Measurements from ENCODE around the gene SNX25.

Gene SNX25

GRCh38 chr4:185213877-185214276 lies 4.5 kb downstream of the SNX25 start:
- ChIA-PET POLR2A (no interaction called here), CTCF (no interaction called here)
- Histone ChIP-seq H3K4me3 (ENCODE audit: low read depth, low read length) (no peak overlapping the region), H3K4me1 (ENCODE audit: control insufficient read depth, insufficient read depth, low read length) (peaks cover 5% of the 10 kb centered on the region; the same call in 1 of the 2 replicates), H3K27ac (ENCODE audit: extremely low read depth, low read depth, low read length) (no peak overlapping the region), H3K9me3 (ENCODE audit: control insufficient read depth, insufficient read depth, low read depth, low read length) (no peaks in the 10 kb centered on the region), H3K36me3 (ENCODE audit: control insufficient read depth in 2 of 2, insufficient read depth in 1 of 2, low read length in 2 of 2) (no peaks in the 10 kb centered on the region)
- TF ChIP-seq ZNF777 (tag by site-specific recombination; IDR thresholded peaks at IDR 0.05; ENCODE audit: borderline replicate concordance): no peak
- TF ChIP-seq ZNF830 (tag by site-specific recombination; IDR thresholded peaks at IDR 0.05; ENCODE audit: low read depth): no peak

GRCh38 chr4:185215261-185215660 lies 5.9 kb downstream of the SNX25 start:
- ChIA-PET CTCF (no interaction called here), POLR2A (no interaction called here)
- Histone ChIP-seq H3K36me3 (ENCODE audit: control insufficient read depth in 2 of 2, insufficient read depth in 1 of 2, low read length in 2 of 2) (no peaks in the 10 kb centered on the region; a peak in 1 of 3 replicates), H3K4me1 (ENCODE audit: control insufficient read depth, insufficient read depth, low read length) (peaks cover 5% of the 10 kb centered on the region; the same call in 1 of the 2 replicates), H3K27ac (ENCODE audit: extremely low read depth, low read depth, low read length) (no peak overlapping the region), H3K4me3 (ENCODE audit: low read depth, low read length) (no peak overlapping the region), H3K9me3 (ENCODE audit: control insufficient read depth, insufficient read depth, low read depth, low read length) (no peaks in the 10 kb centered on the region)
- TF ChIP-seq TRIM28 (IDR thresholded peaks at IDR 0.05; ENCODE audit: borderline replicate concordance, low read length) (no peak), HOXC10 (CRISPR knock-in tag; IDR thresholded peaks at IDR 0.05) (no peak), ZNF138 (tag by site-specific recombination; IDR thresholded peaks at IDR 0.05; ENCODE audit: borderline replicate concordance) (no peak), PRDM6 (tag by site-specific recombination; IDR thresholded peaks at IDR 0.05) (0 out of 2 replicates have a peak, but pooled peaks have one; percentile 15), ZNF514 (tag by site-specific recombination; IDR thresholded peaks at IDR 0.05) (no peak), WT1 (tag by site-specific recombination; IDR thresholded peaks at IDR 0.05) (no peak), ZNF555 (tag by site-specific recombination; conservative IDR thresholded peaks at IDR 0.05) (no peak), ZNF600 (tag by site-specific recombination; IDR thresholded peaks at IDR 0.05) (no peak)

DNA sequence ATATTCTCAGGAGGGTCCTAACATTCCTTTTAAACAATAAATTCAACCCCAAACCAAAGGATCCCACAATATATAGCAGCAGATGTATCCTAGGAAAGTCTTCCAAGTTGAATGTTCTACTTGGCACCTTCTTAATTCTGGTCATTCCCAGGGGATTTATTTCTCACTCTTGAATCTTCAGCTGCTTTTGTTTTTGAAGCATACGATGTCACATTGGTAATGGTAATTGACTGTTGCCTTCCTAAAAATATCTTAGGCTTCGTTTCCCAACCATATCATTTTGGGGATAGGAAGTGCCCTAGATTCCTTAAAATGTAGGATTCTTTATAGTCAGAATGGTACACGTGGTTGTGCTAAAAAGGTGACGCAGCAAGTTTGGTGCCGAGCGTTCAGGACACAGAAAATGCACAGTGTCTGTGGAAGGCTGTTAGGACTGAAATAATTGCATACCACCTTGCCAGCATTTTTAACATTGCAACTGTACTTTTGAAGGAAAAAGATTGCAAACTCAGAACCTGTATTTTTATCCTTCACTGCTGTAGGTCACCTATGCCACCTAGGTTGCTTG lies 8.1 kb downstream of the SNX25 start:
- CTCF ChIA-PET: interaction anchor here (1.0 to 1.6 kb wide), 2 partner anchors 85 to 93 kb away, joined by 3 to 4 read pairs; no protein-coding TSS in a partner anchor
- H3K4me3 ChIP-seq (ENCODE audit: low read depth, low read length): no peak overlapping the region
- H3K4me1 ChIP-seq (ENCODE audit: control insufficient read depth, insufficient read depth, low read length): peaks cover 2% of the 10 kb centered on the region; the same call in 1 of the 2 replicates
- no peaks in the 10 kb centered on the region for H3K9me3 ChIP-seq (ENCODE audit: control insufficient read depth, insufficient read depth, low read depth, low read length)
- peaks cover 0 to 8% of the 10 kb centered on the region in 2 experiments; a peak in 2 of 3 replicates for H3K36me3 ChIP-seq (ENCODE audit: control insufficient read depth in 2 of 2, insufficient read depth in 1 of 2, low read length in 2 of 2)
- no peak overlapping the region for H3K27ac ChIP-seq (ENCODE audit: extremely low read depth, low read depth, low read length)
- POLR2A ChIA-PET: no interaction called here
- no peak for TF ChIP-seq FEZF1 (tag by site-specific recombination; IDR thresholded peaks at IDR 0.05)
- no peak for TF ChIP-seq ZNF544 (tag by site-specific recombination; IDR thresholded peaks at IDR 0.05)
- TF ChIP-seq ZNF138 (tag by site-specific recombination; IDR thresholded peaks at IDR 0.05; ENCODE audit: borderline replicate concordance): no peak
- TF ChIP-seq, protein P1, sequence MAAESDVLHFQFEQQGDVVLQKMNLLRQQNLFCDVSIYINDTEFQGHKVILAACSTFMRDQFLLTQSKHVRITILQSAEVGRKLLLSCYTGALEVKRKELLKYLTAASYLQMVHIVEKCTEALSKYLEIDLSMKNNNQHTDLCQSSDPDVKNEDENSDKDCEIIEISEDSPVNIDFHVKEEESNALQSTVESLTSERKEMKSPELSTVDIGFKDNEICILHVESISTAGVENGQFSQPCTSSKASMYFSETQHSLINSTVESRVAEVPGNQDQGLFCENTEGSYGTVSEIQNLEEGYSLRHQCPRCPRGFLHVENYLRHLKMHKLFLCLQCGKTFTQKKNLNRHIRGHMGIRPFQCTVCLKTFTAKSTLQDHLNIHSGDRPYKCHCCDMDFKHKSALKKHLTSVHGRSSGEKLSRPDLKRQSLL (tag by site-specific recombination; IDR thresholded peaks at IDR 0.05): no peak
- TF ChIP-seq ZNF530 (tag by site-specific recombination; IDR thresholded peaks at IDR 0.05; ENCODE audit: low read depth): no peak
- no peak for TF ChIP-seq ZNF223 (tag by site-specific recombination; IDR thresholded peaks at IDR 0.05)
- no peak for TF ChIP-seq ZNF791 (tag by site-specific recombination; IDR thresholded peaks at IDR 0.05)
- TF ChIP-seq ZNF513 (tag by site-specific recombination; IDR thresholded peaks at IDR 0.05): no peak
- TF ChIP-seq ZBTB49 (tag by site-specific recombination; IDR thresholded peaks at IDR 0.05; ENCODE audit: low read depth): no peak
- no peak for TF ChIP-seq HOXA7 (CRISPR knock-in tag; IDR thresholded peaks at IDR 0.05; ENCODE audit: borderline replicate concordance)
- TF ChIP-seq, protein P2, sequence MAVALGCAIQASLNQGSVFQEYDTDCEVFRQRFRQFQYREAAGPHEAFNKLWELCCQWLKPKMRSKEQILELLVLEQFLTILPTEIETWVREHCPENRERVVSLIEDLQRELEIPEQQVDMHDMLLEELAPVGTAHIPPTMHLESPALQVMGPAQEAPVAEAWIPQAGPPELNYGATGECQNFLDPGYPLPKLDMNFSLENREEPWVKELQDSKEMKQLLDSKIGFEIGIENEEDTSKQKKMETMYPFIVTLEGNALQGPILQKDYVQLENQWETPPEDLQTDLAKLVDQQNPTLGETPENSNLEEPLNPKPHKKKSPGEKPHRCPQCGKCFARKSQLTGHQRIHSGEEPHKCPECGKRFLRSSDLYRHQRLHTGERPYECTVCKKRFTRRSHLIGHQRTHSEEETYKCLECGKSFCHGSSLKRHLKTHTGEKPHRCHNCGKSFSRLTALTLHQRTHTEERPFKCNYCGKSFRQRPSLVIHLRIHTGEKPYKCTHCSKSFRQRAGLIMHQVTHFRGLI (tag by site-specific recombination; IDR thresholded peaks at IDR 0.05): no peak
- no peak for TF ChIP-seq BCL11A (tag by site-specific recombination; IDR thresholded peaks at IDR 0.05; ENCODE audit: low read depth)
- no peak for TF ChIP-seq SETDB1 (IDR thresholded peaks at IDR 0.05; ENCODE audit: insufficient read length, low read length)
- no peak for TF ChIP-seq ZNF202 (tag by site-specific recombination; IDR thresholded peaks at IDR 0.05; ENCODE audit: borderline replicate concordance)
- no peak for TF ChIP-seq RBAK (tag by site-specific recombination; IDR thresholded peaks at IDR 0.05)
